GM21423 (cell line): ENCODE results near the gene SUSD6.
"Not testable (repeated sequence)": the region's sequence is repeated elsewhere in the genome, so short reads cannot be mapped to it uniquely, and the experiment has no call there.

Experiments
- ATAC-seq: cut with Tn5 transposase; IDR thresholded peaks from one replicate; pipeline ENCODE4 v1.9.1; 2021; ENCODE audit warnings: mild to moderate bottlenecking, moderate library complexity; ENCODE audit not compliant: unreplicated experiment

SUSD6 gene

DNA sequence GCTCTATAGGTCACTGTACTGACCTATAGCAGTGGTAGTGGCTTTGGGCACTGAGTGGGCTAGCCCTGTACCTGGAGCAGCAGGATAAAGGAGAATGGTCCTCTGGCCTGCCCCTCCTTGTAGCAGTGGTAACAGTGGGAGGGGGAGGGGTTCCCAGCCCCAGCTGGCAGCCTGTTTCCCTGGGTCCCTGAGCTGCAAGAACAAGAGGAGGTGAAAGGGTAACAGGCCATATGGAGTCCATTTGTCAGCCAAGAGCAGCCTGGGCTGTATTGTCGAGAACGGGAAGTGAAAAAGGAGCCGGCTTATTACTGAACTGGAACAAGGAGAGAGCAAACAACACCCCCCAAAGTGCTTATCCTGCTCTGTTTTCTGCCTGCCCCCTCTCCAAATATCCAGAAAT lies 81.7 kb downstream of the SUSD6 start:
- peak; percentile 48 for ATAC-seq

GRCh38 chr14:69693801-69694729 lies 82.7 kb downstream of the SUSD6 start:
- ATAC-seq = peak; percentile 30

DNA sequence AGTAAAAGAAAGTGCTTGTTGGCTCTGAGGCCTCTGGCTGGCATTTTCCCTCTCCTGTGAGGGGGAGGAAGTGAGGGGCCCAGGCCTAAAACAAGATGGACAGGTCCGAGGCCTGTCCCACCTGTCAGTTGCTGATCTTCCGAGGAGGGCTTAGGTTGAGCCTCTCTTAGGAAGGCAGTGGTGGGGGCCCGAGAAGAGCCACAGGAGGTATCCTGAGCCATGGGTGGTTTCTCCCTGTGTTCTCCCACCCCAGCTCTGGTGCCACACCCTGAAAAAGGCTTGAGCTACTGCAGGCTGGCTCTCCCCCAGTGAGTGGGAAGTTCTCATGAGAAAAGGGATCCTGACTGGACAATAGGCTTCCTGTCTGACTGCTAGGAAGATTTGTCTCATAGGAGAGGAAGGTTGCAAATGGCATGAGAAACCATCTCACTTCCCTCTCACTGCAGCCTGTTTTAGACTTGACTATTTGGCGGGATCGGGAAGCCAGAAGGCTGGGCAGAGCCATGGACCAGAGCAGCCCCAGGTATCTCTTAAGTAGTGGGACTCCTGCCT lies 83.4 kb downstream of the SUSD6 start:
- ATAC-seq = no peak

DNA sequence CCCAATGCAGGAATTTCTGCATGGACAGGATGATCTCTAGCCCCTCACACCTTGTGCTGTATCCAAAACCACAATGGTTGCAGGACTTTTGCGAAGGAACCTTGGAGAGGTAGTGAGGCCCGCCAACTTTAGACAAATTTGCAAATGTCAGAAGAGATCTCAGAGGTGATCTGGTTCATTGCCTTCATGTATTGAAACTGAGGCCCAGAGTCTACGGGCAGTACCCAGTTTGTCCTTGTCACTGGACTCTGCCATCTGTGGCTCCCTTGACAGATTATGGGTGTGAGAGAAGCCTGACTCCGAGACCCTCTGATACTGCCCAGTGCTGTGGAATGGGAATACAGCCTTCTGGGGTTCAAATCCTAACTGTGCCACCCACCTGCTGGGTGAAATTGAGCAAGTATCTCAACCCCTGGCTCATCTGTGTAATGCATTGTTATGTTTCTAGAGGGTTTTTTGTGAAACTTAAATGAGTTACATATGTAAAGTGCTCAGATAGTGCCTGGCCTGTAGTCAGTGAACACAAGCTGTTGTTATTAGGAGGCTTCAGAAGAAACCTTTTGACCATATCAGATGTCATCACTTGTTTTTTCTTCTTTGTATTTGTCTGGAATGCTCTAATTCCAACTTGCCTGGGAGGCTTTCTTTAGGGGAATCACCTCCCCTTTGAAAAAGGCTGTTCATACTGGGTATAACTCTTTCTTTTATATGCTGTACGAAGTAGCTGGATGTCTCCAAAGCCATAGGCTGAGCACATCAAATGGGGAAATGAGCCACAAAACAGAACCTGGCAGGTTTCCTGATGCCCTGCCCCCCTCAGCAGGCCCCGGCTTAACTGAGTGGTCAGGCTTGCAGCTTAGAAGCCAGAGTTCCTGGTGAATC lies 84.2 kb downstream of the SUSD6 start:
- ATAC-seq = no peak

- ATAC-seq = no peak
Measured at GRCh38 chr14:69696204-69696527, 84.8 kb downstream of the SUSD6 start.

- ATAC-seq = no peak
Measured at GRCh38 chr14:69696633-69697557, 85.5 kb downstream of the SUSD6 start.

DNA sequence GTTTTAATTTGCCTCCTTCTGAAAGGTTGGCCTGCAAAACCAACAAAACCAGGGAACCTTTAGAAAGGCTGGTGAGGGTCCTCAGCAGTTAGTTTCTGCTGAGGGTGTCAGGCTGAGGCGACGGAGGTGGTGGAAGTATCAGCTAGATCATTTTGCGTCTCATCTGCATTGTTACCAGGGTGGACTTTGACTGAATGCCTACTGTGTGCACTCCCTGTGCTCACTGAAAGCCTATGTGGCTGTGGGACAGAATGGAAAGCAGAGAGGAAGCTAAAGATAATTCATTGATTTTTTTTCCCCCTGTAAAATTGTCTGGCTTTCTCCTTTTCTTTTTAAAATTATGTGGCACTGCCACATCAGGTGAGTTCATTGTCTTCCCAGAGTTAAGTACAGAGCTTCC lies 87.2 kb downstream of the SUSD6 start:
- ATAC-seq = no peak

DNA sequence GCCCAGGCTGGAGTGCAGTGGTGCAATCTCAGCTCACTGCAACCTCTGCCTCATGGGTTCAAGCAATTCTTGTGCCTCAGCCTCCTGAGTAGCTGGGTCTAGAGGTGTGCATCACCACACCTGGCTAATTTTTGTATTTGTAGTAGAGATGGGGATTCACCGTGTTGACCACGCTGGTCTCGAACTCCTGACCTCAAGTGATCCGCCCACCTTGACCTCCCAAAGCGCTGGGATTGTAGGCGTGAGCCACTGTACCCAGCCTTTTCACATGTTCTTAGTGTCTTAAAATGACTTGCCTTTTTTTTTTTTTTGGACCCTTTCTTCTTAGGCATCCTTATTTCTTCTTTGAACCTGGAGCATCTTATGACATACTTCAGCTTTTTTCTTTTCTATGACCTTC lies 87.8 kb downstream of the SUSD6 start:
- not testable (repeated sequence) for ATAC-seq

- no peak for ATAC-seq
Measured at GRCh38 chr14:69699748-69700303, 88.4 kb downstream of the SUSD6 start.

DNA sequence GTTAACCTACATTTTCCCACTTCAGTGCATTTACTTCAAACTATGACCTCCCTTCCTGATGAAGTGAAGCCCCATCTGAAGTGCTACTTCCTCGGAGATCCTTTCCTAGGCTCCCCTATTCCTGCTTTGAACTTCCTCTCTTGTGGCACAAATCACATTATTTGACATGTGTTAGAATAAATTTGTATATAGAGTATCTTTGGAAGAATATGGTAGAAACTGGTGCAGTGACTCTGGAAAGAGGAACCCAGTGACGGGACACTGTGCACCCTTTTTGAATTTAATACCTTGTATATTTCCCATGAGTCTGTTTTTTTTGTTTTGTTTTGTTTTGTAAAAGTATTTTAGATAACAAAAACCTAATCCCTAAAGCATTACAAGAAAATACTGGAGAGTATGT lies 89.2 kb downstream of the SUSD6 start:
- no peak for ATAC-seq

DNA sequence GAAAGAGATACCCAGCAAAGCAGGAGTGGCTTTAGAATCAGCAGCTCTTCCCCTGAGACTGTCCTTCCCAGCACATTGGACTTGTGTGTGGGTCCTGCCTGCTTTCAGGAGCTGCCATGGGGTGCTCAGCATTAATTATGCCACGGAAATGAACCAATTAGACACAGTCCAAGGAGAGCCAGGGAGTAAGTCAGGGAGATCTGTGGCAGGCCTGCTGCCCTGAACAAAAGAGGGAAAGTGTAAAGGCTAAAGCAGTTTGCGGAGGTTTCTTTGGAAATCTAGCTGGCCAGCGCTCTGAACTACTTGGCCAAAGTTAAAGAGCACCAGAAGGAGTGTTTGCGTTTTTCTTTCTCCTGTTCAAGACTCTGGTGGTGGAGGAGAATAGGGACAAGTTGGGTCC lies 89.9 kb downstream of the SUSD6 start:
- no peak for ATAC-seq

DNA sequence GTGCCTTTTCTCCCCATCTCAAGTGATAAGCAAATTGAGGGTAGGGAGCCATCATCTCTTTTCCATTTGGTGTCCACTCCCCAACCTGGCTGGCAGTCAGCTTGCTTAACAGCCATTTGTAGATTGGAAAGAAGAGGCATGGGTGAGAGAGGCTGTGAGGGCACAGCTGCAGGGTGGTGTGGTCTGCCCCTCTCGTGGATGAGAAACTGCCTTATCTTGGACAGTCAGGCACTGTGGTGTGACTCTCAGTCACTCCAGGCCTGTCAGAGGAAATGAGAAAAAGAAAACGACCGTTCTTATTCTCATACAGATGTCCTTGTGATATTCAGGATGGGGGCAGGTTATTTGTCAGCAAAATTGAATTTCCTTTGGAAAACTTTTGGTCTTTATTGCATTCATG lies 90.5 kb downstream of the SUSD6 start:
- ATAC-seq = peak; percentile 52

GRCh38 chr14:69703047-69704039 lies 91.9 kb downstream of the SUSD6 start:
- ATAC-seq = no peak

GRCh38 chr14:69704319-69704718 lies 92.9 kb downstream of the SUSD6 start:
- no peak for ATAC-seq

GRCh38 chr14:69705706-69706105 lies 94.3 kb downstream of the SUSD6 start:
- no peak for ATAC-seq

- ATAC-seq = no peak
Measured at GRCh38 chr14:69708049-69708448, 96.7 kb downstream of the SUSD6 start.

DNA sequence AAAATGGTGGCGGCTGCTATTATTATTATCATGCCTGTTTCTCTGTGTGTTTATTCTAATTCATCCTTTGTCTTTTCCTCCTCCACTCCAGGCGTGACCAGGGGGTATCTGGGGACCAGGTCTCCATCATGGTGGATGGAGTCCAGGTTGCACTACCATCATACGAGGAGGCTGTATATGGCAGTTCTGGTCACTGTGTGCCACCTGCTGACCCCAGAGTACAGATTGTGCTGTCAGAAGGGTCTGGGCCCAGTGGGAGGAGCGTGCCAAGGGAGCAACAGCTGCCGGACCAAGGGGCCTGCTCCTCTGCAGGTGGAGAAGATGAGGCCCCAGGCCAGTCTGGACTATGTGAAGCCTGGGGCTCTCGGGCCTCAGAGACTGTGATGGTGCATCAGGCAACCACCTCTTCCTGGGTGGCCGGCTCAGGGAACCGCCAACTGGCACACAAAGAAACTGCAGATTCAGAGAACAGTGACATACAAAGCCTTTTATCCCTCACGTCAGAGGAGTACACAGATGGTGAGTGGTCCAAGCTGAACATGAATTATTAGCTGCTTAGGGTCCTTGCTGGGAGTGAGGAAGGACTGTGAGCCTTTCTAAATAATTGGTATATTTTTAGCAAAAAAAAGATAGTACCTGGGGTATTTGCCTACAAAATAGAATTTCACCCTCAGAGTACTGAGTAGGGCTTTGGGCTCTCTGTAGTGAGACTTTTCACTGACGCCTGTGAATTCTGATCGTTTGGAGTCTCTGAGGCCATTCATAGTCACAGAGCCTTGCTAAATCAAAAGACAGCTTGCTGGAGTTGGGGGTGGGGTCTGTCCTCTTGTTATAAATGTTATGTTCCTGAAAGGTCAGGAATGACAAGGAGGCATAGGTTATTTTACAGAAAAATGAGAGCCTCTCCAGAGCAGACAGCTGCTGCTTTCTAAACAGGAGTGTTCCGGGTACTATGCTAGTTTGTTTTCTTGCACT lies 97.5 kb downstream of the SUSD6 start:
- no peak for ATAC-seq

DNA sequence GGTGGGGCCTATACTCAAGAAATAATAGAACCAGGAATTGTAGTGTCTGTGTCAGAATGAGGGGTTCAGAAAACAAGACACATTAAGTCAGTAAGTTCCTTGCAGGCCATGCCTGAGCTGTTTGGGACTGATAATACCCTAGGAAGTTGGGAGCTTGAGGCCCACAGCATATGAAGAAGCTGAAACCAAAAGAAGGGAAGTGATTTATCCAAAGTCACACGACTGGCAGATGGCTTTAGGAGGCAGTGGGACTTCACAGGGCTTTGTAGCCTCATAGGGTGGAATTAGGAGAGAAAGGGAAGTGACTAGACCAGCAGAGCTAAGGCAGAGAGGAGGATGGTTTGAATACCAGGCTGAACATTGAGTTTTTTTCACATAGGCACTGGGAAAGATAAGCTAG lies 99.0 kb downstream of the SUSD6 start:
- ATAC-seq = no peak
